A549 (cell line): ENCODE results near the gene HHLA2.

Source experiments
- CBX2 ChIP-seq: fragments of 200-600 bp; sonication (generic); IDR thresholded peaks from 2 replicates; pipeline ENCODE4 v1.6.1; 2016; ENCODE audit warnings: low read depth, mild to moderate bottlenecking, borderline replicate concordance
- MYC ChIP-seq: IDR thresholded peaks from 2 replicates; pipeline ENCODE4 v1.6.1; 2012; ENCODE audit warnings: mild to moderate bottlenecking, inconsistent platforms, low read length, improper control_type of control experiment, borderline replicate concordance
- POLR2A ChIP-seq: IDR thresholded peaks from 2 replicates; pipeline ENCODE4 v1.6.1; 2012; ENCODE audit warnings: mild to moderate bottlenecking, low read length
- POLR2AphosphoS2 ChIP-seq: conservative IDR thresholded peaks from 2 replicates; pipeline ENCODE4 v1.6.1; 2012; ENCODE audit warnings: low read length, improper control_type of control experiment, inconsistent platforms
- SMC3 ChIP-seq: fragments of >200 bp; sonication (Bioruptor Twin); formaldehyde crosslinking; IDR thresholded peaks from 3 replicates; pipeline ENCODE4 v1.6.1; 2018; ENCODE audit warnings: inconsistent platforms
- TF ChIP-seq, protein P1 (sequence below): IDR thresholded peaks from 2 replicates; pipeline ENCODE4 v1.6.1; 2012; ENCODE audit warnings: low read depth, borderline replicate concordance
- TF ChIP-seq, protein P2 (sequence below): IDR thresholded peaks from 2 replicates; pipeline ENCODE4 v1.6.1; 2012

DNA sequence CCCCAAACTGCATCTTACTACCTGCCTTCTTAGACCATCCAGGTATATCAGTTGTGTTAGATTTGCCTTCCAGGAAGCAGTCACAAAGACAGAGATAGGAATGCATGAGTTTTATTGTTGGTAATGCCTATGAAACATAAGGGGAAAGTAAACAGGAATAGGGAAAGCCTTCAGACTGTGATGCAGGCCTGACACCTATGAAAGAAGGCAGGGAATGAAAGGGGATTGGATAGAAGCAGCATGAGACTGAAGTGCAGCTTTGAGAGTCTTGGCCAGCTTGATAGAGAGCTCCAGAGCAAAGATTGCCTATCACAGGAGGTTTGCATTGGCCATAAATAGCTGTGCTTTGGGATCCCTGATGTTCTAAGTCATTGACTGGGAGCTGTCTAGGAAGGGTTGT, 15.9 kb upstream of the HHLA2 start:
- TF ChIP-seq POLR2A (no peak), SMC3 (no peak), MYC (no peak), POLR2AphosphoS2 (no peak), CBX2 (no peak)
- TF ChIP-seq, protein P1, sequence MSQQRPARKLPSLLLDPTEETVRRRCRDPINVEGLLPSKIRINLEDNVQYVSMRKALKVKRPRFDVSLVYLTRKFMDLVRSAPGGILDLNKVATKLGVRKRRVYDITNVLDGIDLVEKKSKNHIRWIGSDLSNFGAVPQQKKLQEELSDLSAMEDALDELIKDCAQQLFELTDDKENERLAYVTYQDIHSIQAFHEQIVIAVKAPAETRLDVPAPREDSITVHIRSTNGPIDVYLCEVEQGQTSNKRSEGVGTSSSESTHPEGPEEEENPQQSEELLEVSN, result no peak
- TF ChIP-seq, protein P2, sequence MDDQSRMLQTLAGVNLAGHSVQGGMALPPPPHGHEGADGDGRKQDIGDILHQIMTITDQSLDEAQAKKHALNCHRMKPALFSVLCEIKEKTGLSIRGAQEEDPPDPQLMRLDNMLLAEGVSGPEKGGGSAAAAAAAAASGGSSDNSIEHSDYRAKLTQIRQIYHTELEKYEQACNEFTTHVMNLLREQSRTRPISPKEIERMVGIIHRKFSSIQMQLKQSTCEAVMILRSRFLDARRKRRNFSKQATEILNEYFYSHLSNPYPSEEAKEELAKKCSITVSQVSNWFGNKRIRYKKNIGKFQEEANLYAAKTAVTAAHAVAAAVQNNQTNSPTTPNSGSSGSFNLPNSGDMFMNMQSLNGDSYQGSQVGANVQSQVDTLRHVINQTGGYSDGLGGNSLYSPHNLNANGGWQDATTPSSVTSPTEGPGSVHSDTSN, result no peak
